H9 (cell line): Measurements from ENCODE around the gene LSMEM2. TPM values are rescaled to one million over a fixed set of nuclear protein-coding genes. Genes with fewer than 3 reads are reported as not detected.

ENCODE experiments used
- DNase-seq: peaks from one replicate; pipeline ENCODE4 v3.0.0-alpha.2; 2017
- H2AFZ ChIP-seq: one replicate; pipeline ENCODE4 v1.6.1; 2013; ENCODE audit warnings: mild to moderate bottlenecking, low read length, control low read depth, moderate library complexity
- H2AK5ac ChIP-seq: 2 replicates; pipeline ENCODE4 v1.6.1; 2013; ENCODE audit warnings: low read length, control low read depth, mixed read lengths; ENCODE audit not compliant: insufficient read length
- H2BK120ac ChIP-seq: one replicate; pipeline ENCODE4 v1.6.1; 2013; ENCODE audit warnings: low read depth, mild to moderate bottlenecking, low read length, control low read depth, inconsistent platforms; ENCODE audit not compliant: poor library complexity, severe bottlenecking
- H2BK12ac ChIP-seq: 2 replicates; pipeline ENCODE4 v1.6.1; 2013; ENCODE audit warnings: low read length, control low read depth, mixed read lengths, low read depth; ENCODE audit not compliant: insufficient read length
- H2BK15ac ChIP-seq: 2 replicates; pipeline ENCODE4 v1.6.1; 2013; ENCODE audit warnings: low read depth, low read length, control low read depth
- H2BK20ac ChIP-seq: one replicate; pipeline ENCODE4 v1.6.1; 2013; ENCODE audit warnings: low read depth, mild to moderate bottlenecking, low read length, control low read depth, inconsistent platforms; ENCODE audit not compliant: poor library complexity, severe bottlenecking
- H2BK5ac ChIP-seq: 2 replicates; pipeline ENCODE4 v1.6.1; 2013; ENCODE audit warnings: low read length, control low read depth, mixed read lengths; ENCODE audit not compliant: insufficient read length
- H3K14ac ChIP-seq: 2 replicates; pipeline ENCODE4 v1.6.1; 2013; ENCODE audit warnings: low read length, control low read depth; ENCODE audit not compliant: insufficient read depth
- H3K18ac ChIP-seq: 2 replicates; pipeline ENCODE4 v1.6.1; 2013; ENCODE audit warnings: low read depth, mild to moderate bottlenecking, mixed read lengths, low read length, control low read depth; ENCODE audit not compliant: insufficient read length
- H3K23ac ChIP-seq: 2 replicates; pipeline ENCODE4 v1.6.1; 2013; ENCODE audit warnings: low read length, control low read depth, mixed read lengths, low read depth; ENCODE audit not compliant: insufficient read length
- H3K23me2 ChIP-seq: 2 replicates; pipeline ENCODE4 v1.6.1; 2013; ENCODE audit warnings: low read depth, mild to moderate bottlenecking, mixed read lengths, low read length, control low read depth; ENCODE audit not compliant: insufficient read length, poor library complexity, severe bottlenecking
- H3K27ac ChIP-seq: 2 replicates; pipeline ENCODE4 v1.5.1; 2013; ENCODE audit warnings: low read length, control low read depth, mixed read lengths, low read depth; ENCODE audit not compliant: insufficient read length
- H3K27me3 ChIP-seq: 2 replicates; pipeline ENCODE4 v1.6.1; 2013; ENCODE audit warnings: low read length, control low read depth, inconsistent platforms; ENCODE audit not compliant: insufficient read depth
- H3K4ac ChIP-seq: 2 replicates; pipeline ENCODE4 v1.6.1; 2013; ENCODE audit warnings: low read depth, mild to moderate bottlenecking, control low read depth, inconsistent platforms, low read length, moderate library complexity
- H3K4me1 ChIP-seq: 2 replicates; pipeline ENCODE4 v1.6.1; 2013; ENCODE audit warnings: low read length, control low read depth, inconsistent platforms; ENCODE audit not compliant: insufficient read depth
- H3K4me2 ChIP-seq: 2 replicates; pipeline ENCODE4 v1.6.1; 2013; ENCODE audit warnings: low read length, control low read depth, mixed read lengths; ENCODE audit not compliant: insufficient read length, insufficient read depth
- H3K56ac ChIP-seq: 2 replicates; pipeline ENCODE4 v1.6.1; 2013; ENCODE audit warnings: low read depth, mild to moderate bottlenecking, mixed read lengths, low read length, control low read depth; ENCODE audit not compliant: insufficient read length
- H3K79me1 ChIP-seq: 2 replicates; pipeline ENCODE4 v1.6.1; 2013; ENCODE audit warnings: low read depth, mild to moderate bottlenecking, moderate library complexity, low read length, control low read depth, inconsistent platforms; ENCODE audit not compliant: insufficient read depth, poor library complexity, severe bottlenecking
- H3K79me2 ChIP-seq: 2 replicates; pipeline ENCODE4 v1.6.1; 2013; ENCODE audit warnings: low read length, control low read depth, inconsistent platforms; ENCODE audit not compliant: insufficient read depth
- H3K9ac ChIP-seq: 2 replicates; pipeline ENCODE4 v1.6.1; 2013; ENCODE audit warnings: low read length, control low read depth, mixed read lengths; ENCODE audit not compliant: insufficient read length; ENCODE audit errors: extremely low read depth
- H3K9me3 ChIP-seq: one replicate; pipeline ENCODE4 v1.6.1; 2013; ENCODE audit warnings: low read depth, low read length, inconsistent platforms; ENCODE audit not compliant: control insufficient read depth
- H3T11ph ChIP-seq: one replicate; pipeline ENCODE4 v1.6.1; 2013; ENCODE audit warnings: mild to moderate bottlenecking, low read length, control low read depth, inconsistent platforms
- H4K20me1 ChIP-seq: one replicate; pipeline ENCODE4 v1.6.1; 2013; ENCODE audit not compliant: control insufficient read depth, insufficient read length, insufficient read depth
- H4K5ac ChIP-seq: 2 replicates; pipeline ENCODE4 v1.6.1; 2013; ENCODE audit warnings: low read depth, mild to moderate bottlenecking, mixed read lengths, low read length, control low read depth; ENCODE audit not compliant: insufficient read length
- H4K8ac ChIP-seq: replicated peaks from 2 replicates; pipeline ENCODE4 v1.6.1; 2013; ENCODE audit warnings: low read length, control low read depth, mixed read lengths, low read depth; ENCODE audit not compliant: insufficient read length
- H4K91ac ChIP-seq: 2 replicates; pipeline ENCODE4 v1.6.1; 2013; ENCODE audit warnings: low read depth, mild to moderate bottlenecking, moderate library complexity, mixed read lengths, low read length, control low read depth; ENCODE audit not compliant: insufficient read length
- H3K27ac Mint-ChIP-seq, 3 experiments: 2 replicates in 2 of 3; 3 replicates in 1 of 3; pipeline ENCODE4 v1.8.0; 2020 to 2021; ENCODE audit warnings: mixed read lengths in 3 of 3, mild to moderate bottlenecking in 1 of 3, moderate library complexity in 1 of 3
- H3K27me3 Mint-ChIP-seq: 2 replicates; pipeline ENCODE4 v1.8.0; 2021; ENCODE audit warnings: low read depth, mild to moderate bottlenecking, moderate library complexity, mixed read lengths
- H3K36me3 Mint-ChIP-seq, 3 experiments: 2 replicates in 2 of 3; 3 replicates in 1 of 3; pipeline ENCODE4 v1.8.0; 2020 to 2021; ENCODE audit warnings: low read depth in 3 of 3, mixed read lengths in 3 of 3; ENCODE audit not compliant: insufficient read depth in 1 of 3
- H3K4me1 Mint-ChIP-seq, 2 experiments: 2 replicates each; pipeline ENCODE4 v1.8.0; 2020; ENCODE audit warnings: mixed read lengths in 2 of 2
- H3K4me3 Mint-ChIP-seq, 2 experiments: 2 replicates in 1 of 2; 3 replicates in 1 of 2; pipeline ENCODE4 v1.8.0; 2020 to 2021; ENCODE audit warnings: mild to moderate bottlenecking in 2 of 2, mixed read lengths in 2 of 2, moderate library complexity in 1 of 2
- H3K9me3 Mint-ChIP-seq, 2 experiments: 2 replicates in 1 of 2; 3 replicates in 1 of 2; pipeline ENCODE4 v1.8.0; 2020; ENCODE audit warnings: mild to moderate bottlenecking in 2 of 2, mixed read lengths in 2 of 2, moderate library complexity in 1 of 2
- CTCF ChIP-seq: fragments of 200-600 bp; sonication (generic); conservative IDR thresholded peaks from 3 replicates; pipeline ENCODE4 v1.8.0; 2021; ENCODE audit warnings: antibody characterized with exemption, mild to moderate bottlenecking
- WGBS: extraction: QIAGEN DNeasy Blood & Tissue Kit; methylation state at CpG from one replicate; pipeline ENCODE4 v1.1.7; 2013; ENCODE audit warnings: missing lambda C conversion rate, low lambda C conversion rate, mixed read lengths; ENCODE audit not compliant: insufficient read length; ENCODE audit errors: extremely low coverage; 5-methylcytosine and 5-hydroxymethylcytosine counted together
- total RNA-seq: library from RNA; stranded (reverse); gene quantifications from 2 replicates; pipeline ENCODE4 v1.2.1, GENCODE V29; 2021

The LSMEM2 gene
- total RNA-seq, 1 experiment from 2014 or later: 0.50 TPM

- no peaks in the 10 kb centered on the region for H3K79me2 ChIP-seq
- no peak within 1 kb of the TSS for H3K14ac ChIP-seq
- no peaks in the 10 kb centered on the region for H4K20me1 ChIP-seq
- H2BK5ac ChIP-seq: no peak within 1 kb of the TSS
- H3K23ac ChIP-seq: no peak within 1 kb of the TSS
- H3K18ac ChIP-seq: no peak within 1 kb of the TSS
- peak; percentile 50 for TF ChIP-seq CTCF
- no peak within 1 kb of the TSS for H2AK5ac ChIP-seq
- no peak within 1 kb of the TSS for H4K8ac ChIP-seq
- peaks cover 6% of the 10 kb centered on the region for H3K23me2 ChIP-seq
- no peaks in the 10 kb centered on the region for H3K4me1 ChIP-seq
- H3K4me2 ChIP-seq: no peak within 1 kb of the TSS
- H4K91ac ChIP-seq: no peak within 1 kb of the TSS
- no peak within 1 kb of the TSS for H2BK12ac ChIP-seq
- no peak within 1 kb of the TSS for H3K9ac ChIP-seq
- Mint-ChIP-seq H3K27me3 (no peaks in the 10 kb centered on the region), H3K9me3 (peaks cover 17 to 24% of the 10 kb centered on the region in 2 experiments), H3K27ac (peak within 1 kb of the TSS in 2 of 3 experiments; percentile 82 to 86; a peak in 5 of 7 replicates), H3K36me3 (peaks cover 0 to 4% (median 0%) of the 10 kb centered on the region in 3 experiments; a peak in 2 of 7 replicates), H3K4me1 (peaks cover 23 to 24% of the 10 kb centered on the region in 2 experiments), H3K4me3 (peak within 1 kb of the TSS in 1 of 2 experiments; percentile 57; a peak in 3 of 5 replicates)
- H3K27me3 ChIP-seq: no peaks in the 10 kb centered on the region
- DNase-seq: peak; percentile 97
- H3K56ac ChIP-seq: no peak within 1 kb of the TSS
- no peak within 1 kb of the TSS for H2BK20ac ChIP-seq
- H3K79me1 ChIP-seq: no peaks in the 10 kb centered on the region
- H3K9me3 ChIP-seq: no peaks in the 10 kb centered on the region
- H3K27ac ChIP-seq: no peak within 1 kb of the TSS
- H3T11ph ChIP-seq: no peak within 1 kb of the TSS
- no CpG with 5 or more reads among the region's 14 CpGs for WGBS
- H4K5ac ChIP-seq: no peak within 1 kb of the TSS
- H3K4ac ChIP-seq: no peak within 1 kb of the TSS
- no peak within 1 kb of the TSS for H2BK15ac ChIP-seq
- H2BK120ac ChIP-seq: no peak within 1 kb of the TSS
- H2AFZ ChIP-seq: no peak within 1 kb of the TSS
Observed at GRCh38 chr3:50303013-50303815, 24.3 kb downstream of the LSMEM2 start, which contains the start of gene HYAL1. Gene HYAL1, minus strand, starts transcription at chr3:50303574. Its CDS starts 618 bp downstream, at chr3:50302956.
